Measurements from ENCODE around the gene HHAT.

The HHAT gene

GRCh38 chr1:210328746-210329503 lies at the start of gene HHAT:
TSS of gene HHAT (plus strand) at chr1:210328902. CDS start at chr1:210348976, 20,074 bp downstream.
- DNase-seq (ENCODE audit: low spot score) = peak; percentile 68

DNA sequence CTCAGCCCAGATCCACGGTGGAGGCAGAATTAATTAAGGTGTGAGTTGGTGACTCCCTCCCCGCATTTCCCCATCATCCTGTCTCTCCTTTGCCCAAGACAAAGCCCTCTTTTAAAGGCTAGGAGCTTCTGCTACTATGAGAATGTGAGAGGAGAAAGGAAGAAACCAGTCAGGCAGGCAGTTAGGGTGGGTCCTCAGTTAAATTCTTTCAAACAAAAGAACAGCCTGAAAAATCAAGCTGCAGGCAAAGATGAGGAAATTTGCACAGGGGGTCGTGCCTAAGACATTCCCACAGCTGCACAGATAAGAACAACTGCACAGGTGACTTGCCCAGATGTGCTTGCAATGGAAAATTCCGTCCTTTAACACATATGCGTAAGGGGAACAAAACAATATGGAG lies 48.5 kb upstream of the HHAT start:
- DNase-seq (ENCODE audit: low spot score) = no peak

GRCh38 chr1:210288116-210288515 lies 40.6 kb upstream of the HHAT start:
- no peak for DNase-seq (ENCODE audit: low spot score)

- DNase-seq (ENCODE audit: low spot score) = no peak
Observed at GRCh38 chr1:210289248-210289647, 39.5 kb upstream of the HHAT start.

DNA sequence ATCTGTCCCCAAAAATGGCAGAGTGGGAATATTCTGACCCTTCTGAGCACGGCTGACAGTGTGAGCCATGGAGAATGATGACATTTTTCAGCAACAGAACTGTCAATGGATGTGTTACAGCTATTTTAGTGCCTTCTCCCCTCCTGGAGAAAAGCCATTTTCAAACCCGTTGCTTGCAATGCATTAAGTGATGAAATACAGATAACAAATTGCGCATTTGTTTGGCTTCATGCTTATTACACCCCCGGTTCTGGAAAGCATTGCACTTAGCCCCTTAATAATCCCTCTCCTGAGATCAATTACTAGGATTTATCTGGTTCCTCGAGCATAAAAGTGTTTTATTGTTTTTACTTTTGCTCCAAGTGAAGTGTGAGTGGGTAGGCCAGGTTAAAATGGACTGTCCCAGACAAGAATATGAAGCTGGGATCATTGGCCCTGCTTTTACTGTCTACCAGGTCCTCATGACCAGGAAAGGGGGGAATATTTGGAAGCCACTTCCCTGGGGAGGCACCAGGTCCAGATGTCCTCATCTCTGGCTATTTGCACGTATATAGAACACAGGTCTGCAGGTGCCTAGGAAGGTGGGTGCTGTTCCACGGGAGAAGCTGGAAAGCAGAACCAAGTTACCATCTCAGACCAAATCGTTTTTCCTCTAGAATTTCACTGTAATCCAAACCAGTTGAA lies 37.5 kb upstream of the HHAT start:
- DNase-seq (ENCODE audit: low spot score) = no peak

DNA sequence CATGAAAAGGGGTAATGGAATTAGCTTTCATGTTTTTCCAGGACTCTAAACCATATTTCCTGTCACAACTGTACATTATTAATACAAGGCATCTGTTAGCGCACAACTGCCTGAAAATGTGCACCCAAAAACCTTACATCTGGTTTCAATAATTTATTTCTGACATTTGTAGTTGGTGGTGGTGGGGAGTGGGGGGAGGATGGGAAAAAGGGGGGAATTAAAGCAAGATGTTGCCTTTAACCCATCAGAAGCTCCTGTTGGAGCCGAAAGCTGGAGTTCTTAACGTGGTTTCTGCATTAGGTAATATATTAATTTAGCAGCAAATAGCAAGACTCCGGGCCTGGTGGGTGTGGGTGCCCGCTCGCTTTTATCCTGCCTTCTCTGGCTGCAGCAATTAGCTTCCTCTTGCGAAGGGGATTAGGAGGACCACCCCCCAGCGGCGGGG lies 36.9 kb upstream of the HHAT start:
- no peak for DNase-seq (ENCODE audit: low spot score)

DNA sequence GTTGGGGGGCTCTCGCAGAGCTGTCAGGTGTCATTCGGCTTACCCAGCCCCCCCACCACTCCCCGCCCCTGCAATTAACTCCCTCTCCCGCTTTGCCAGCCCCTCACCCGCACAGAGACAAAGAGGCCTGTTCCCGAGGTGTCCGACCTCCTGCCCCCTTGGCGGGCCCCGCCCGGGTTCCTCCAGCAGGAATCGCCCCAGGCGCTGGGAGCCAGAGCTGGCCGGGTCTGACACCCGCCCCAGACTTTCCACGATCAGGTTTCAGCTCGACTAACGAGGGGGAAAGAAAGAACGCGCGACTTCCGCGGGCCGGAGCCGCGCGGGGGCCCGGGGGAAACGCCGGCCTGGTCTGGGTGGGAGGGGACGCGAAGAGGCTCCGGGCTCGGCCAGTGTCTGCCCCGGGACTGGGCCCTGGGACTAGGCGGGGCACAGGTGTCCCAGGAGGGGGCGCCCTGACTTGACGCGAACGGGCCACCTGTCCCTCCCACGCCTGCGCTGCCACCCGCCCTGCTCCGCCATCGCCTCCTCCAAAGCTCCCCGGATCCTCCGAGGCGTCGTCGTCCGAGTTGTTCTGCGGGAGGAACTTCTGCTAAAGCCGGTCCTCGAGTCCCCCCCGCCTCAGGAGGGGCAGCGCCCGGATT lies 36.4 kb upstream of the HHAT start:
- DNase-seq (ENCODE audit: low spot score) = no peak

DNA sequence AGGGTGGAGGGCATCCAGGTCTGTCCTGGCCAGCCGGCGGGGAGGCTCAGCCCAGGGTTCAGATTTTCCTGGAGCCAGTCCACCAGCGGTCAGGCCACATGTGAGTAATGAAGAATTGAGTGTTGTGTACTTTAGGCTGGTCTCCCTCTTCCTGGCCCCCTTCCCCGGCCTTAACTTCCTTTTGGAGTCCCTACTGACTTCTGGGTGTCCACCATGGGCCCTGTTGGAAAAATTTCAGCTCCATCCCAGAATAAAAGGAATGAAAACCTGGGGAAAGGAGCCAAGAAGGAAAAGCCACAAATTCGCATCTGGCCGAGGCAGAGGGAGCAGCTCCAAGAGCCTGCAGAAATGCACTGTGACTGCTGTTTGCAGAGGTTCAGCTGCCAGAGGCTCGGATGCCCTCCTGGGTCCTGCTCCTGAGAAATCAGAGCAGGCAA lies 35.5 kb upstream of the HHAT start:
- no peak for DNase-seq (ENCODE audit: low spot score)

DNA sequence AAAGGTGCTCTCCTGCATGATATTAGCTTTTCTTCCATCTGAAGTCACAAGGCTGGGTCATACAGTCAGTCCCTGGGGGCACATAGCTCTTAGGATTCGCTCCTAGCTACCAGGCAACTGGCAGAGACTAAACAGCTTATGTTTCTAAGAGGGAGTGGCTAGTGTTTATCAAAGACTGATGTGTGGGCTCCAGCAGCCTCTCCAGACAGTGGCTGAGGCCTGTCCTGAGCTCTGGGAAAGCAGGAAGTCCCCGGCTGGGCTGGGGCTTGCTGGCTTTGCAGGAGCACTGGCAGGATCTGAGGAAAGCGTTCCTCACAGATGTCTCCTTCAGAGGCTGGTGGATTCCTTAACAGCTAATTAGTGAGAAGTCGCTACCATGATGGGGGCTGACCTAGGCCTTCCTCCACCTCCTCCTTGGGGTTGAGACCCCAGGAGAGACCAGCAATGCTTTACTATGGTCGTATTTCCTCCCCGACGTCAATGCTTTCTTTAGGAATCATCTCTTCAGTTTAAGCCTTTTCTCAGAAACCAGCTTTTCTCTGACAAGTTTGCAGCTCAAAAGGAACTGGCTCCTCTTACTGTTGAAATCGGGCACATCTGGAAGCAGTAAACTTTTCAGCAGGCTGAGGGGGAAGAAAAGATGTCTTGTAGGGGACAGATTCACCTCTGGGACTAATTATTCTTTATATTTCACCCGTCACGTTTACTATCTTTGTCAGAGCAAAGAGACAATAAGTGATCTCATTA lies 33.5 kb upstream of the HHAT start:
- no peak for DNase-seq (ENCODE audit: low spot score)

- DNase-seq (ENCODE audit: low spot score) = no peak
Observed at GRCh38 chr1:210296682-210297081, 32.0 kb upstream of the HHAT start.

DNA sequence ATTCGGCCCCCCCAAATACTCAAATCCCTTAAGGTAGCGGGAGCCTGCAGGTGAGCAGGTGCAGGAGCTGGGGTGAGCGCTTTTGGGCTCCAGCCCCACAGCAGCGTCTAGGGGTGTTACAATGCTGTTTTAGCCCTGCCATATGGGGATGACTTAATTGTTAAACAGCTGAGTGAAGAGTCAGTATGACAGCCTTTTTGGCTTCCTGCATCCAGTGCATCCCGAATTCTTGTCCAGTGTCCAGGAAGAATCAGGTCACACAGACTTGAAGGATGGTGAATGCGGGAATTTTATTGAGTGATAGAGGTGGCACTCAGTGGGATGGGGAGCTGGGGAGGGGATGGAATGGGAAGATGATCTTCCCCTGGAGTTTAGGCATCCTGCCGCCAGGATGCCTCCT lies 30.4 kb upstream of the HHAT start:
- DNase-seq (ENCODE audit: low spot score) = no peak

DNA sequence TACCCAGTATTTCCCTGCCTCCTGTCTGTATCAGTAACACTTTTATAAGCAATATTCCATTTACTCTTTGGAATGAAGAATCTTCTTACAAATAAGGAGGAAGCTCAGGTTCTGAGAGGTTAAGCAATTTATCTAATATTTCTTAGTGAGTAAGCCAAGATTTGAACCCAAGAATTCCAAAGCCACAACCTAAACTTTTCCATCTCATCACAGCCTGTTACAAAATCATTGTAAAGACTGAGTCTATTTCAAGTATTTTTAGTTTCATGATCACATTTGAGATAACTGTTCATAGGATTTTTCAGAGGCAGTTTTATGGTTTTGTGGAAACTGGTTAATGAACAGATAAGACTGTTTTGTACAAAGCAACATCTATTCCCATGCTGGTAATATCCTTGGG lies 29.8 kb upstream of the HHAT start:
- no peak for DNase-seq (ENCODE audit: low spot score)

GRCh38 chr1:210299501-210299900 lies 29.2 kb upstream of the HHAT start:
- DNase-seq (ENCODE audit: low spot score) = no peak

DNA sequence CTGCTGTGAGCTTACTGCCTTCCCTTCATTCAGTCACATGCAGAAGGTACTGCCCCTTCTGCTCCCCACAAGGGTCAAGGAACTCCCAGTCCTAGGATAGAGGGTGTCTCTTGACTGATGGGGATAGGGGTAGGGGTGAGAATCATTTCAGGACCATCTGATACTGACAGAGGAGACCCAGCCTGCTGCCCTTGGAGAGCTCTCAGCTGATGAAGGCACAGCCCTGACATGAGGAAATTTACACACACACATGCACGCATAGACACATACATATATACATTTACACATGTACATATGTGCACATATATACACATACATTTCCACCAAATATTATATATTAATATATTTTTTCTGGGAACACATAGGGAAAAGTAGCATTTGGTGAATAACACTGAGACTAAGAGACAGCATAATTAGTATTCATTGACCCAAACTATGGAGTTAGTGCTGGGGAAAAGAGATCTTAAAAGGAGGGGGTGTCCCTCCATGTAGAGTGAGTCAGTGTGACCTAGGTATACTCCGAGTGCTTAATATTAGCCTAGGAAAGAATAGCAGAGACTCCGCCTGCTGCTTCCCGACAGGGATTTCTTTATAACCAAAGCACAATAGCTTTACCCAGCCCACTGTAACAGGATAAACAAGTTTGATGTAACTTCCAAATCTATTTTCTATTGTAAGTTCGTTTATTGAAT lies 27.6 kb upstream of the HHAT start:
- no peak for DNase-seq (ENCODE audit: low spot score)

DNA sequence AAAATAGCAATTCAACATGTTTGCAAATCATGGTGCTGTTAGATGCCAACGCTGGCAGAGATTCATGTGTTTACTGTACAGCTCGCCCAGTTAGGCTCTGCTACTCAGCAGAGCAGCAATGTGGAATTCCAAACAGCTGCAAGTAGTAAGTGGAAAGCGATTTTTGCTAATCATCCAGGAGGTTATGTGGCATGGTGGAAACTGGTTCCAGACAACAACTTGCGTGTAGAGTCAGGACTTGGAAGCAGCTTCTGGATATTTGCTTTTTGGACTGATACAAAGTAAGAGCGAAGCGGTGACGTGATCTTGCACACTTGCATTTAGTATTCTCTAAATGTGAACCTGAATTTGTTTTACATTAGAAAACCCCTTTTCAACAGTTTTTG lies 27.1 kb upstream of the HHAT start:
- DNase-seq (ENCODE audit: low spot score) = no peak

- no peak for DNase-seq (ENCODE audit: low spot score)
Observed at GRCh38 chr1:210302501-210302900, 26.2 kb upstream of the HHAT start.

- DNase-seq (ENCODE audit: low spot score) = no peak
Observed at GRCh38 chr1:210303391-210303790, 25.3 kb upstream of the HHAT start.

DNA sequence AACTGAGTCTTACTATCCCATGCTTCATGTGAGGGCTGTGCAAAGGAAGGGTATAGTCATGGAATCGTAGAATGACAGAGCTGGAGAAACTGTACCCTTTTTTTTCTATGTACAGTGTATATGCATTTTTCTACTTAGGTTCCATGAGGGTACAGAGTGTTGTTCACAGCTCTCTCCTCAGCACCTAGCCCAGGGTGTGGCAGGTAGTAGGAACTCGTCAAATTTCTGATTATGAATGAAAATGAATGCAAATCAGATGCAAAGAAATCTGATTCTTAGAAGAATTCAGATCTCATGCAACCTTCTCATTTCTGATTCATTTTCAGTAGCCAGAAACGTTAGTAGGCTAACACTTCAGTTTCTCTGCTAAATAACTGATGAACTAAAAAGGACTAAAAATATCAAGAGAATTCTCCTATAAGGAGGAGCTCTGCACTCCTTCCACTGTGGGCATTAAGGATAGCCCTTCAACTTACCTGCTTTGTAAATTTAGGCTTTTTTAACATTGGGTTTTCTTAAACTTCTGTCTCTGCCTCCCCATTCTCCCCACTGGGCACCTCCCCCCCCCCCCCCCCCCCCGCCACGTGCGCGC lies 18.0 kb upstream of the HHAT start:
- no peak for DNase-seq (ENCODE audit: low spot score)

DNA sequence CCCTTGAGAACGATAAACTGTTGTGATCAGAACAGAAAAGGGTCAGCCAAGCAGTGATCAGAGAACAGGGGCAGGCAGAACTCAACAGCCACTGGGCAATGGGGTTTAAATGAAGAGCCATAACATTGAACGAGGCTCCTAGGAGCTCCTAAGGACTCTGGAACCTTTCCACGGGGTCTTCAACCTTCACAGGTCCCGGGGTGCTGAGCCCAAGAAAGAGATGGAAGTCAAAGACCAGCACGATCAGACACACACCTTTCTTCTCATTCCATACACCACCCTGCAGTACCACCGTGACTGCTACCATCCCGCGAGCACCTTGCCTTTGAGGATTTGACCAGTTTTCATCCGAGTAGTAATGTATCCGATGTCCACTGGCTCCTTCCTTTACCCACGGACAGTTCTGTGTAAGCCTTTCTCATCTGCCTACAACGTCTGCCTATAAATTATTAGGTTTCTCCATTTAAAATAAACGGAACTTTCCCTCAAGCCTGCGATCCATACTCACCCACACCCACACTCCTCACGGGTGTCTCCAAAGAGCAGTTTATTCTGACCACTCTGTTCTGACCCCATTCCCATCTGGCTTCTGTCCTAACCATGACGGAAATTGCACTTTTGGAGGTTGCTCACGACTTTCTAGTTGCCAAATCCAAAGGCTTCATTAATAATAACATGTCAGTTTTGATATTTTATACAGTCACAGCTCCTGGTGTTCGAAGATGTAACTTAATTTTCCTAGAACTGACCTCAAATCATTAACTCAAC lies 16.8 kb upstream of the HHAT start:
- DNase-seq (ENCODE audit: low spot score) = no peak

GRCh38 chr1:210313046-210313595 lies 15.6 kb upstream of the HHAT start:
- no peak for DNase-seq (ENCODE audit: low spot score)
